GM12872 (cell line): Measurements from ENCODE around the gene MAN2A2.

Experiments used
- CTCF ChIP-seq: IDR thresholded peaks from 3 replicates; pipeline ENCODE4 v1.5.1; 2011; ENCODE audit warnings: low read depth, mild to moderate bottlenecking, low read length, moderate library complexity; ENCODE audit not compliant: insufficient read depth

Gene MAN2A2

GRCh38 chr15:90868261-90868689, 34.8 kb upstream of the MAN2A2 start, which contains the start of gene FURIN:
TSS of gene FURIN (plus strand) at chr15:90868588. CDS start at chr15:90875741, 7,153 bp downstream.
- TF ChIP-seq CTCF = no peak

GRCh38 chr15:90869140-90869541, 34.0 kb upstream of the MAN2A2 start:
- TF ChIP-seq CTCF = no peak

GRCh38 chr15:90869601-90870353, 33.3 kb upstream of the MAN2A2 start:
- TF ChIP-seq CTCF = no peak

GRCh38 chr15:90870354-90871138, 32.6 kb upstream of the MAN2A2 start:
- no peak for TF ChIP-seq CTCF

- TF ChIP-seq CTCF = no peak
Observed at GRCh38 chr15:90871139-90871715, 31.9 kb upstream of the MAN2A2 start.

GRCh38 chr15:90871716-90872485, 31.2 kb upstream of the MAN2A2 start:
- TF ChIP-seq CTCF = no peak
